GM21529 (cell line): Measurements from ENCODE around the gene FADS6.
"Not testable (repeated sequence)": the region's sequence is repeated elsewhere in the genome, so short reads cannot be mapped to it uniquely, and the experiment has no call there.

ENCODE experiments used
- ATAC-seq: cut with Tn5 transposase; IDR thresholded peaks from one replicate; pipeline ENCODE4 v1.9.1; 2021; ENCODE audit not compliant: unreplicated experiment

The FADS6 gene

GRCh38 chr17:74921026-74921681, 27.7 kb upstream of the FADS6 start:
- no peak for ATAC-seq

GRCh38 chr17:74920642-74921025, 27.2 kb upstream of the FADS6 start:
- ATAC-seq, result no peak

- no peak for ATAC-seq
Observed at GRCh38 chr17:74920306-74920620, 26.8 kb upstream of the FADS6 start.

GRCh38 chr17:74919440-74920305, 26.2 kb upstream of the FADS6 start:
- no peak for ATAC-seq

- no peak for ATAC-seq
Observed at GRCh38 chr17:74918906-74919305, 25.5 kb upstream of the FADS6 start.

- no peak for ATAC-seq
Observed at GRCh38 chr17:74917430-74917829, 24.0 kb upstream of the FADS6 start.

GRCh38 chr17:74916851-74917199, 23.4 kb upstream of the FADS6 start:
- ATAC-seq, result no peak

GRCh38 chr17:74916136-74916850, 22.9 kb upstream of the FADS6 start:
- no peak for ATAC-seq

- not testable (repeated sequence) for ATAC-seq
Observed at GRCh38 chr17:74911423-74911822, 18.0 kb upstream of the FADS6 start.

- ATAC-seq, result not testable (repeated sequence)
Observed at GRCh38 chr17:74909097-74909496, 15.7 kb upstream of the FADS6 start.

- ATAC-seq, result no peak
Observed at GRCh38 chr17:74907012-74907411, 13.6 kb upstream of the FADS6 start.

GRCh38 chr17:74906214-74906793, 12.9 kb upstream of the FADS6 start:
- not testable (repeated sequence) for ATAC-seq

- ATAC-seq, result no peak
Observed at GRCh38 chr17:74904687-74905409, 11.4 kb upstream of the FADS6 start.

GRCh38 chr17:74903671-74904070, 10.2 kb upstream of the FADS6 start:
- no peak for ATAC-seq

- no peak for ATAC-seq
Observed at GRCh38 chr17:74903034-74903433, 9.6 kb upstream of the FADS6 start.

- ATAC-seq, result no peak
Observed at GRCh38 chr17:74901353-74902135, 8.1 kb upstream of the FADS6 start.

GRCh38 chr17:74900208-74900607, 6.8 kb upstream of the FADS6 start:
- ATAC-seq, result no peak

- ATAC-seq, result no peak
Observed at GRCh38 chr17:74898376-74898946, 5.0 kb upstream of the FADS6 start.

GRCh38 chr17:74893936-74894671, 671 bp upstream of the FADS6 start:
- ATAC-seq, result no peak
